HFFc6 (cell line): ENCODE results near the gene DLL1. TPM values are rescaled to one million over a fixed set of nuclear protein-coding genes. Genes with fewer than 3 reads are reported as not detected.

ENCODE experiments used
- DNase-seq: peaks from one replicate; pipeline ENCODE4 v3.0.0-alpha.2; 2018
- H3K27ac Mint-ChIP-seq: 2 replicates; pipeline ENCODE4 v1.8.0; 2020; ENCODE audit warnings: mild to moderate bottlenecking, mixed read lengths
- H3K27me3 Mint-ChIP-seq: 2 replicates; pipeline ENCODE4 v1.8.0; 2021; ENCODE audit warnings: mild to moderate bottlenecking, moderate library complexity, mixed read lengths; ENCODE audit not compliant: insufficient read depth
- H3K36me3 Mint-ChIP-seq: 2 replicates; pipeline ENCODE4 v1.8.0; 2021; ENCODE audit warnings: low read depth, mixed read lengths
- H3K4me1 Mint-ChIP-seq: 2 replicates; pipeline ENCODE4 v1.8.0; 2020; ENCODE audit warnings: low read depth, mixed read lengths
- H3K4me3 Mint-ChIP-seq: 2 replicates; pipeline ENCODE4 v1.8.0; 2020; ENCODE audit warnings: mild to moderate bottlenecking, moderate library complexity, mixed read lengths
- H3K9me3 Mint-ChIP-seq: 2 replicates; pipeline ENCODE4 v1.8.0; 2020; ENCODE audit warnings: mild to moderate bottlenecking, mixed read lengths
- CTCF ChIP-seq: fragments of 200-600 bp; sonication (generic); IDR thresholded peaks from 2 replicates; pipeline ENCODE4 v1.5.0; 2021; ENCODE audit warnings: antibody characterized with exemption, mild to moderate bottlenecking
- total RNA-seq, 6 experiments: library from RNA; stranded (reverse); fragmentation: NEBNext Ultra II Directional; extraction: Animal tissue kit (Norgen Biotek cat#: 25700); gene quantifications; 2 replicates in 1 of 6; 3 replicates in 5 of 6; pipeline ENCODE4 v1.2.3, GENCODE V29; 2021

The DLL1 gene
- total RNA-seq, 6 experiments from 2014 or later = 0.26 to 0.83 (median 0.36) TPM

- Mint-ChIP-seq H3K36me3 (no peaks in the 10 kb centered on the region), H3K27me3 (peaks cover 19% of the 10 kb centered on the region), H3K9me3 (no peaks in the 10 kb centered on the region), H3K4me3 (no peak overlapping the region), H3K4me1 (no peaks in the 10 kb centered on the region), H3K27ac (no peak overlapping the region)
- no peak for DNase-seq
- TF ChIP-seq CTCF = no peak
Observed at GRCh38 chr6:170284126-170284773, 6.6 kb downstream of the DLL1 start.

GRCh38 chr6:170283212-170284081 is 7.4 kb downstream of the DLL1 start:
- H3K4me3 Mint-ChIP-seq = no peak overlapping the region
- TF ChIP-seq CTCF = no peak
- H3K4me1 Mint-ChIP-seq = no peaks in the 10 kb centered on the region
- no peaks in the 10 kb centered on the region for H3K9me3 Mint-ChIP-seq
- peaks cover 14% of the 10 kb centered on the region for H3K27me3 Mint-ChIP-seq
- H3K27ac Mint-ChIP-seq = no peak overlapping the region
- DNase-seq = no peak
- H3K36me3 Mint-ChIP-seq = no peaks in the 10 kb centered on the region

GRCh38 chr6:170282512-170283158 is 8.2 kb downstream of the DLL1 start:
- Mint-ChIP-seq H3K27me3 (peaks cover 11% of the 10 kb centered on the region), H3K4me3 (no peak overlapping the region)
- no peak for DNase-seq

GRCh38 chr6:170281331-170282292 is 9.3 kb downstream of the DLL1 start:
- TF ChIP-seq CTCF = no peak

More at GRCh38 chr6:170282512-170283158, 8.2 kb downstream of the DLL1 start:
- TF ChIP-seq CTCF = no peak
- Mint-ChIP-seq H3K36me3 (no peaks in the 10 kb centered on the region), H3K4me1 (no peaks in the 10 kb centered on the region), H3K27ac (no peak overlapping the region), H3K9me3 (no peaks in the 10 kb centered on the region)

GRCh38 chr6:170280689-170281045 is 10.2 kb downstream of the DLL1 start:
- Mint-ChIP-seq H3K9me3 (no peaks in the 10 kb centered on the region), H3K36me3 (no peaks in the 10 kb centered on the region), H3K27ac (no peak overlapping the region), H3K27me3 (peaks cover 5% of the 10 kb centered on the region), H3K4me3 (peak overlapping the region; percentile 83; the same call in 1 of the 2 replicates), H3K4me1 (no peaks in the 10 kb centered on the region)
- TF ChIP-seq CTCF = no peak
- DNase-seq = no peak

More at GRCh38 chr6:170281331-170282292, 9.3 kb downstream of the DLL1 start:
- peaks cover 6% of the 10 kb centered on the region for H3K27me3 Mint-ChIP-seq
- H3K36me3 Mint-ChIP-seq = no peaks in the 10 kb centered on the region
- no peak for DNase-seq
- no peaks in the 10 kb centered on the region for H3K9me3 Mint-ChIP-seq
- H3K27ac Mint-ChIP-seq = no peak overlapping the region
- H3K4me3 Mint-ChIP-seq = no peak overlapping the region
- H3K4me1 Mint-ChIP-seq = no peaks in the 10 kb centered on the region
